GM21737 (cell line): Measurements from ENCODE around the gene IP6K1.
"Not testable (repeated sequence)": the region's sequence is repeated elsewhere in the genome, so short reads cannot be mapped to it uniquely, and the experiment has no call there.

Experiments
- ATAC-seq: cut with Tn5 transposase; IDR thresholded peaks from one replicate; pipeline ENCODE4 v1.9.1; 2021; ENCODE audit warnings: mild to moderate bottlenecking, moderate library complexity; ENCODE audit not compliant: unreplicated experiment

Gene IP6K1

DNA sequence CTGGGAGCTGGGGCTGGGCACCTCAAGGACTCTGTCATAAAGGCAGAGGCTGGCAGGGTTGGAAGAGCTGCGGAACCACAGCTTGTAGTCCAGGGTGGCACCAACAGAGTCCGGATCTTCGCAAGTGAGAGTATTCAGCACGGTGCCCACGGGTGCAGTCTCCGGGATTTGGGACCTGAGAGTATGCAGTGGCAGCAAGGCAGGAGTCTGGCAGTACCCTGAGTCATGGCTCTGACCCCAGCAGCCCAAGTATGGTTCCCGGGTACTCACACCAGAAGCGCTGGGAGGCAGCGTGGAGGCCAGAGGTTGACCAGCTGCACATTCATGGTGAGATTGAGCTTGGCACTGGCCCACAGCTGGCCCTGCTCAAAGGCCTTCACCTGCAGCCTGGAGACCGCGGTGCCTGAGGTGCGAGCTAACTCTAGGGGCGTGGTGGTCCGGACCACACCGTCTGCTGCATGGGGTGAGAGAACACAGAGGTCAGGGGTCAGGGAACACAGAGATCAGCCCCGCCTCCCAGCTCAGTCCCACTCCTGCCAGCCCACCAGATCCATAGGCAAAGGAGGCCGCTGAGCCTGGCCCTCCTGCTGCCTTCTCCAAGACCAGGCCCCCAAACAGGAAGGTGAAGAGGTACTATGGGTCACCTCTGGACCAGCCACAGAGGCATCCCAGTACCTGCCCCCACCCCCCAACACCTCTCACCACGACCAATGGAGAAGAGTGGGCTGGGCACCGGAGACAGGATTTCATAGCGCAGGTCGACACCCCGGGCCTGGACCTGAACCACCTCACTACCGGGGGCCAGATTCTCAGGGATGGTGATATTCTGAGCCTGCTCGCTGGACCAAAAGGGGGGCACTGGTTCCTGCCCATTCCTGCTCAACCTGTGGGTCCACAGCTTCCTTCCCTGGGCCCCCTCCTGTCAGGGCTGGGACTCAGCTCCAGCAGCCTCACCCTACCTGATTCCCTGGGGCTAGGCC lies 8.9 kb upstream of the IP6K1 start:
- ATAC-seq = no peak

GRCh38 chr3:49794431-49794830 lies 8.1 kb upstream of the IP6K1 start:
- ATAC-seq = no peak

GRCh38 chr3:49793486-49794085 lies 7.2 kb upstream of the IP6K1 start:
- no peak for ATAC-seq

- ATAC-seq = no peak
Observed at GRCh38 chr3:49792371-49793150, 6.2 kb upstream of the IP6K1 start.

DNA sequence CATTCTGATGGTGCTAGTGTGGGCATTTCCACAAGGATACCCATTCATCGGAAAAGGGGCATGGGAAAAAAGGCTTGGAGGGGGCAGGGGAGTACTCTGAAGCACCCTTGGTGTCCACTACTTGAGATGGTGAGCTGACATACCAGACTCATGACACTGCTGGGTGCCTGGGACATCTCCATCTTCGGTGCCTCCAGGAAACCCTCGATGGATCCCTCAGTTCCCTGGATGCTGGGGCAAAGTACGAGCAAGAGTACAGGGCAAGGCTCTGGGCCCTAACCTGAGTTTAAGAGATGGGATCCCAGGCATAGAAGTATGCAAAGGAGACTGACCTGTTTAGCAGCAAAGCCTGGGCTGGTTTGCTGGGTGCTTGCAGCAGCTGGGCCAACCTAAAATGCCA lies 5.2 kb upstream of the IP6K1 start:
- ATAC-seq = no peak

DNA sequence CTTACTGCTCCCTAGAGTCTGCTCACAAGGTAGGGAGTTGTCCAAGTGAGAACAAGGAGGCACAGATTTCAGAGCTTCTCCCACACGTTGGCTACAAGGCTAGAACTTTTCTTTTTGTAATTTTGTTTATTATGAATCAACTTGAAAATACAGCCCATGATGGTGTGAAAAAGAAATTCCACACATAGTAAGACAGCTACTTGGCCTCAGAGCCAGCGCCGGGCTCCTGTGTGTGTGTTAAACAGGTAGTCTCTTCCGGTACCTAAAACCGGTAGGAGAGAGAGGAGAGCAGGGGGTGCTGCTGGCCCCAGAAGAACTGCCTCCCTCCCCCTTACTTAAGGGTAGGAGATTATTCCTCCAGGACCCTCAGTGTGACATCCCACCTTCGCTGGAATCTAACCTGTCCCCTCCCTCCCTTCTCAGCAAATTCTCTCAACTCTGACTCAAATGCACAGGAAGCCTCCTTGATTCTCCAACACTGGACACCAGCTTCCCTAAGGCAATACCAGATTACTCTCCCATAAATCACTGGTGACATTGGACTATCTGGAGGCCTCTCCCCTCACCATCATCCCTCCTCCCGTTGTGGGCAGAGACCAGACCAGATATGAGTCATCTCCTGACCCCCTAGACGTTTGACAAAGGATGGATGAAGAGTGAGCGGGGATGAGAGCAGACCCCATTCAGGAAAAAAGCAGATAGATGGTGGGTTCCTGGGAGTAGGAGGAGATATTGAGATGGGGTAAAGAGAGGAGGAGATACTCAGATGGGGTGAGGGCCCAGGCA lies 4.5 kb upstream of the IP6K1 start:
- no peak for ATAC-seq

DNA sequence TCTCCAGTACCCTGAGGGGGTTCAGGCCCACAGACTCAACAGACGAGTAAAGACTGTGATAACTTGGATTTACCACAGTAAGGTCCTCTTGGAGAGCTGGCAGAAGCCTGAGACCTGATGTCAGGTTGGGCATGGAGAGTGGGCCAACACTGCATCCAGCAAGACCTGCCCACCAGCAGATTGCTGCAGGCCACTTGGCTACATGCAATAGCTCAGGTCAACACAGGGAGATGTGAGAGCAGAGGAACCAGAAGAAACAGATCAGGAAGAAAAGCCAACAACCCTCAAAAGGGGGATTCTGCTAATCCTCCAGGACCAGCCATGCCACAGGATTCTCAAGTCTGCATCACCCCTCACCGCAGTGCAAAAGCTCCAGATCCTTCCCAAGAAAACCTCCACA lies 1.7 kb upstream of the IP6K1 start:
- ATAC-seq = no peak

DNA sequence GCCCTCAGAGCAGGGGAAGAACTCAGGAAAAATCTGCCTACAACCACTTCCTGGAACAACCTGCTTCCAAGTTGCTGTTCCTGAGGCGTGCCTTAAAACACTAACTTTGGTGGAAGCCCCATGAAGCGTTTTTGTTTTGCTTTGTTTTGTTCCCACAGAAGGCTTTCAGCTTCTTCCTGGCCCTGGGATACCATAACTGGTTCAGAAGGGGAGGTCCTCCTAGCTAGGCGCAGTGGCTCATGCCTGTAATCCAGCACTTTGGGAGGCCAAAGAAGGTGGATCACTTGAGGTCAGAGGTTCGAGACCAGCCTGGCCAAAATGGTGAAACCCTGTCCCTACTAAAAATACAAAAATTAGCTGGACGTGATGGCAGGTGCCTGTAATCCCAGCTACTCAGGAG lies 1.2 kb upstream of the IP6K1 start:
- no peak for ATAC-seq

DNA sequence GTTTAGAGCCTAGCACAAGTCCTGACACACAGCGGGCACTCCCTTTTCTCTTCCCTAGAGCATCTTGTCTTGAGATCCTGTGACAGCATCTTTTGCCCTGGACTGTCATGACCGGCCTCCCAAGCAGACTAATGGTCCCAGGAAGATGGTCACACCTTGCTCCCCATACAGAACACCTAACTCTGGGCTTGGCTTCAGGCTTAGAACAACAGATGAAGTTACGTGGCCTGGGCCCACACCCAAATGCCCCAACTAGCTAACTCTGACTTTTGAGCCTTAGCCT lies 781 bp upstream of the IP6K1 start:
- no peak for ATAC-seq

DNA sequence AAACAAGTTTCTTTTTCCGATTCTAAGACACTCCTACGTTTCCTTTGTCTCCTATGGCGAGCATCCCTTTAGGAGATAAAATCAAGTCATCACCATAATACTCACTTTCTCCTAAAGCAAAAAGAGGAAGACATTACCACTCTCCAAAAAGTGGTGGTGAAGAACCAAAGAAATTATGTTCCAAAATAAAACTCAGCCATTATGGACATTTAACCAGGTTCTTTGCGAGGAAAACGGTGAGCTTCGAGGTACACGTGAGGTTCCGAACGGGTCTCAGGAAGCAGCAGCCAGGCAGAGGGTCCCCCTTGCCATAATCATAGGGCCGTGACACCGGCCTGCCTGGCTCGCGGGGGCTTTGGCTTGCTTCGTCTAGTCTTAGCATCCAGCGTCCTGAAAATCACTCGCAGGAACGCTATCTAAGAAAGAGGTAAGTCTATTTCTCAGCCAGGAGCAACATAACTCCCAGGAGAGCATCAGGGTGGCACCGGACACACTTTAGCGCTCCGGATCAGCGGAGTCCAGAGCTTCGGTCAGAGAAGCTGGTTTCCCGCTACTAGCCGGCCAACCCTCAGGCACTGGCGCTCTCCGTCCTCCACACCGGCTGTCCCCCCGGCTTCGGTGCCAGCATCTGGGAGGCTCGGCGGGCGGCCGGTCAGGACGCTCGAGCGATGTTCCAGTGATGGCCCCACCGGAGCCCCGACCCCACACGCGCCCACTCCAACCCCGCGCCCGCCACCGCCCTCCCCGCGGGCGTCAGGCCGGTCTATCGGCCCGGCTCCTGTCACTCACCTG lies 581 bp downstream of the IP6K1 start:
- ATAC-seq = peak; percentile 49

- not testable (repeated sequence) for ATAC-seq
Observed at GRCh38 chr3:49782277-49782676, 4.1 kb downstream of the IP6K1 start.

DNA sequence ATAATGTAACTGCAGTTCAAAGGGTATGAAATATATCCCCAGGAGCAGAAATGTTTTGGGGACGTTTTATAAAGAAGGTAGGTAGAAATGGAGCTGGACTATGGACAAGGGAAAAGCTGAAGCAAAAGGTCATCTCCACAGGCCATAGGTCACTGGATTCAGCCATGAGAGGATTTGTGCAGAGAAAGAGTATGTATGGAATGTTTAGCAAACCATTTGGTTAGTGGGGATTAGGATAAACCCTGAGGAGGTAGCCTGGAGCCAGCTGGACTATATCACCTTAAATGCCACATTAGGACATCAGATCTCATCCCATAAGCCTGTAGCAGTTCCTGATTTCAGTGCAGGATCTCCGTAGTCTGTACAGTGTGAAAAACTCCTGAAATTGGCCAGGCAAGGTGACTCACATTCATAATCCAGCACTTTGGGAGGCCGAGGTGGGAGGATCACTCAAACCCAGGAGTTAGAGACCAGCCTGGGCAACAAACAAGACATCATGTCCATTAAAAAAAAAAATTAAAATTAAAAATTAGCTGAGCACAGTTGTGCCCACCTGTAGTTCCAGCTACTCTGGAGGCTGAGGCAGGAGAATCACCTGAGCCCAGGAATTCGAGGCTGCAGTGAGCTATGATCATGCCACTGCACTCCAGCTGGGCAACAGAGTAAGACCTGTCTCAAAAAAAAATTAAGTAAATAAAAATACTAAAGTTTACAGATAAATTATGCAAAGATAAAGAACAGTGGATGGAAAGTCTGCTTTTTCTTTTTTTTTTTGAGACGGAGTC lies 4.7 kb downstream of the IP6K1 start:
- no peak for ATAC-seq

- not testable (repeated sequence) for ATAC-seq
Observed at GRCh38 chr3:49780975-49781365, 5.4 kb downstream of the IP6K1 start.

DNA sequence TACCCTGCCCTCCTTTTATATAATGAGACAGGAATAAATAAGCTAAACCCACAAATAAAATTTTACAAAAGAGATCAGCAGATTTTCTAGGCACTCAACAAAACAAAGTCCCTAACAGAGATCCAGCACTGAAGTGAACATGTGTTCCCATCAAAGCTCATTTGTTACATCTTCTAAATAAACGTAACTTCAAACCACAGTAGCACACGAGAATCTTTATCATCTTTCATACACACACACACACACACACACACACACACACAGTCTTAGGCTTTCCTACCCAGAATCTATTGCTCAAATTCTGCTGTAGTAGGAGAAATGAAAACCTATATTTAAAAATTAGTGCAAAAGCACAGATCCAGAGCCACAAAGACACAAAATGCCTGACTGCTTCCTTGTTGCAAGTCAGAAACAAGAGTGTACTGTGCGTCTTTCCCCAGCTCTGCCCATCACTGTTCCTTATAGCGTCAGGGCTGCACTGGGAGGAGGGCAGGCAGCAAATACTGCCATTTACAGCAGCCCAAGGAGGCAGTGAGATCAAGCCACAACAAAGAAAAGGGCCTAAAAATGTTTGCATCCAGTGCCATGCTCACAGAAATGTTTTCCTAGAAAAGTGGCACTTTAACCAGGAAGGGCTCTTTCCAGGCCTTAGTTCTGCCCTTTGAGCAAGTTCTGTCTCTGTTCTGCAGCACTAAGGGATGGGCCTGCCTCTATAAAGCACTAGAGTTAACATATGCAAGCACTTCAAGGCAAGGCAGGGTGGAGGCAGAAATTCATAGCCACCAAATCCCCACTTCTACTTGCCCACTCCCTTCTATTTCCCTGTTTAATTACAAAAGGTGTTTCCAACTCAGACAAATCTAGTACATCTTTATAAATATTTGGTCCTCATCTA lies 6.0 kb downstream of the IP6K1 start:
- ATAC-seq = no peak

- no peak for ATAC-seq
Observed at GRCh38 chr3:49779358-49780079, 6.8 kb downstream of the IP6K1 start.

DNA sequence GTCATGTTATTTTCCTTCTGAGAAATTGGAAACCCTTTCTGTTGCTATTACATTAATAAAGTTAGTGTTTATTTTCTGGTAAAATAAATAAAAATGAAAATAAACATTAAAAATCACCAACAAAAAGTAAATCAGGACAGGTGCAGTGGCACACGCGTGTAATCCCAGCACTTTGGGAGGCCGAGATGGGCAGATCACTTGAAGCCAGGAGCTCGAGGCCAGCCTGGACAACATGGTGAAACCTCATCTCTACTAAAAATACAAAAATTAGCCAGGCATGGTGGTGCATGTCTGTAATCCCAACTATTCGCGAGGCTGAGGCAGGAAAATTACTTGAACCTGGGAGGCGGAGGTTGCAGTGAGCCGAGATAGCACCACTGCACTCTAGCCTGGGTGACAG lies 10.2 kb downstream of the IP6K1 start:
- not testable (repeated sequence) for ATAC-seq

GRCh38 chr3:49775538-49775937 lies 10.8 kb downstream of the IP6K1 start:
- no peak for ATAC-seq

GRCh38 chr3:49772703-49773102 lies 13.6 kb downstream of the IP6K1 start:
- no peak for ATAC-seq
